Measurements from ENCODE around the gene ADIPOR2.
A peak's percentile ranks its signal among the peaks of the same experiment; 100 is the strongest.
"Not testable (repeated sequence)": the region's sequence is repeated elsewhere in the genome, so short reads cannot be mapped to it uniquely, and the experiment has no call there.

The ADIPOR2 gene

GRCh38 chr12:1695886-1696670 is 5.2 kb downstream of the ADIPOR2 start:
- no peak for DNase-seq (ENCODE audit: insufficient read length)
- FAIRE-seq: no peak
- TF ChIP-seq POLR2A (IDR thresholded peaks at IDR 0.05; ENCODE audit: low read depth, low read length): no peak
- no peak for TF ChIP-seq POLR2AphosphoS5 (IDR thresholded peaks at IDR 0.05; ENCODE audit: low read depth, low read length)
- no peak for TF ChIP-seq TAF1 (IDR thresholded peaks at IDR 0.05; ENCODE audit: borderline replicate concordance, low read depth, low read length)

- TF ChIP-seq POLR2AphosphoS5 (IDR thresholded peaks at IDR 0.05; ENCODE audit: low read depth, low read length) (no peak), TAF1 (IDR thresholded peaks at IDR 0.05; ENCODE audit: borderline replicate concordance, low read depth, low read length) (no peak), POLR2A (IDR thresholded peaks at IDR 0.05; ENCODE audit: low read depth, low read length) (no peak)
- DNase-seq (ENCODE audit: insufficient read length) (no peak), FAIRE-seq (no peak)
Measured at GRCh38 chr12:1696800-1697199, 5.9 kb downstream of the ADIPOR2 start.

GRCh38 chr12:1697271-1697670 is 6.4 kb downstream of the ADIPOR2 start:
- no peak for TF ChIP-seq POLR2A (IDR thresholded peaks at IDR 0.05; ENCODE audit: low read depth, low read length)
- DNase-seq (ENCODE audit: insufficient read length) (no peak), FAIRE-seq (no peak)

GRCh38 chr12:1698720-1699119 is 7.8 kb downstream of the ADIPOR2 start:
- FAIRE-seq: no peak
- TF ChIP-seq TAF1 (IDR thresholded peaks at IDR 0.05; ENCODE audit: borderline replicate concordance, low read depth, low read length) (no peak), POLR2AphosphoS5 (IDR thresholded peaks at IDR 0.05; ENCODE audit: low read depth, low read length) (no peak), POLR2A (IDR thresholded peaks at IDR 0.05; ENCODE audit: low read depth, low read length) (no peak)
- DNase-seq (ENCODE audit: insufficient read length): no peak

GRCh38 chr12:1702713-1703112 is 11.8 kb downstream of the ADIPOR2 start:
- FAIRE-seq (no peak), DNase-seq (ENCODE audit: insufficient read length) (no peak)
- TF ChIP-seq POLR2AphosphoS5 (IDR thresholded peaks at IDR 0.05; ENCODE audit: low read depth, low read length): no peak
- TF ChIP-seq TAF1 (IDR thresholded peaks at IDR 0.05; ENCODE audit: borderline replicate concordance, low read depth, low read length): no peak
- TF ChIP-seq POLR2A (IDR thresholded peaks at IDR 0.05; ENCODE audit: low read depth, low read length): no peak

- FAIRE-seq (no peak), DNase-seq (ENCODE audit: insufficient read length) (no peak)
- no peak for TF ChIP-seq TAF1 (IDR thresholded peaks at IDR 0.05; ENCODE audit: borderline replicate concordance, low read depth, low read length)
- no peak for TF ChIP-seq POLR2A (IDR thresholded peaks at IDR 0.05; ENCODE audit: low read depth, low read length)
- no peak for TF ChIP-seq POLR2AphosphoS5 (IDR thresholded peaks at IDR 0.05; ENCODE audit: low read depth, low read length)
Measured at GRCh38 chr12:1703771-1704722, 13.2 kb downstream of the ADIPOR2 start.

- DNase-seq (ENCODE audit: insufficient read length): no peak
Measured at GRCh38 chr12:1705774-1706631, 15.1 kb downstream of the ADIPOR2 start.

GRCh38 chr12:1706632-1706980 is 15.7 kb downstream of the ADIPOR2 start:
- DNase-seq (ENCODE audit: insufficient read length): no peak
- TF ChIP-seq POLR2AphosphoS5 (IDR thresholded peaks at IDR 0.05; ENCODE audit: low read depth, low read length) (no peak), TAF1 (IDR thresholded peaks at IDR 0.05; ENCODE audit: borderline replicate concordance, low read depth, low read length) (no peak), POLR2A (IDR thresholded peaks at IDR 0.05; ENCODE audit: low read depth, low read length) (no peak)
- FAIRE-seq: no peak

More at GRCh38 chr12:1705774-1706631, 15.1 kb downstream of the ADIPOR2 start:
- no peak for TF ChIP-seq TAF1 (IDR thresholded peaks at IDR 0.05; ENCODE audit: borderline replicate concordance, low read depth, low read length)
- TF ChIP-seq POLR2A (IDR thresholded peaks at IDR 0.05; ENCODE audit: low read depth, low read length): no peak
- TF ChIP-seq POLR2AphosphoS5 (IDR thresholded peaks at IDR 0.05; ENCODE audit: low read depth, low read length): no peak
- FAIRE-seq: peak; percentile 78

- no peak for TF ChIP-seq POLR2A (IDR thresholded peaks at IDR 0.05; ENCODE audit: low read depth, low read length)
- TF ChIP-seq TAF1 (IDR thresholded peaks at IDR 0.05; ENCODE audit: borderline replicate concordance, low read depth, low read length): no peak
- TF ChIP-seq POLR2AphosphoS5 (IDR thresholded peaks at IDR 0.05; ENCODE audit: low read depth, low read length): no peak
- DNase-seq (ENCODE audit: insufficient read length) (no peak), FAIRE-seq (no peak)
Measured at GRCh38 chr12:1707051-1707450, 16.2 kb downstream of the ADIPOR2 start.

- not testable (repeated sequence) for DNase-seq (ENCODE audit: insufficient read length); FAIRE-seq
Measured at GRCh38 chr12:1709968-1710367, 19.1 kb downstream of the ADIPOR2 start.

- DNase-seq (ENCODE audit: insufficient read length); FAIRE-seq: not testable (repeated sequence)
Measured at GRCh38 chr12:1710870-1711269, 20.0 kb downstream of the ADIPOR2 start.

GRCh38 chr12:1711536-1712211 is 20.8 kb downstream of the ADIPOR2 start:
- not testable (repeated sequence) for FAIRE-seq; DNase-seq (ENCODE audit: insufficient read length)

- FAIRE-seq; DNase-seq (ENCODE audit: insufficient read length): not testable (repeated sequence)
Measured at GRCh38 chr12:1712305-1712704, 21.4 kb downstream of the ADIPOR2 start.

- not testable (repeated sequence) for FAIRE-seq; DNase-seq (ENCODE audit: insufficient read length)
Measured at GRCh38 chr12:1712852-1713251, 22.0 kb downstream of the ADIPOR2 start.

GRCh38 chr12:1713783-1714348 is 23.0 kb downstream of the ADIPOR2 start:
- not testable (repeated sequence) for FAIRE-seq; DNase-seq (ENCODE audit: insufficient read length)

- not testable (repeated sequence) for FAIRE-seq; DNase-seq (ENCODE audit: insufficient read length)
Measured at GRCh38 chr12:1715459-1715858, 24.6 kb downstream of the ADIPOR2 start.
